Osteoblast (primary cell): ENCODE data around the gene SLC25A21. TPM values are rescaled to one million over a fixed set of nuclear protein-coding genes. Genes with fewer than 3 reads are reported as not detected.

ENCODE experiments used
- DNase-seq: peaks from one replicate; pipeline ENCODE4 v3.0.0; 2011; ENCODE audit warnings: low spot score, mixed read lengths; ENCODE audit not compliant: insufficient read length; ENCODE audit errors: missing footprints
- H2AFZ ChIP-seq: 2 replicates; pipeline ENCODE4 v1.6.0; 2011; ENCODE audit warnings: mild to moderate bottlenecking, low read length
- H3K27ac ChIP-seq: 2 replicates; pipeline ENCODE4 v1.5.1; 2011; ENCODE audit warnings: mild to moderate bottlenecking, low read depth, low read length, moderate library complexity
- H3K27me3 ChIP-seq: 2 replicates; pipeline ENCODE4 v1.6.0; 2012; ENCODE audit warnings: mild to moderate bottlenecking, control low read depth, inconsistent platforms, low read length, moderate library complexity; ENCODE audit not compliant: insufficient read depth
- H3K36me3 ChIP-seq: 2 replicates; pipeline ENCODE4 v1.5.1; 2011; ENCODE audit warnings: mild to moderate bottlenecking, low read length, control low read depth, moderate library complexity; ENCODE audit not compliant: insufficient read depth
- H3K4me1 ChIP-seq: 2 replicates; pipeline ENCODE4 v1.5.1; 2011; ENCODE audit warnings: mild to moderate bottlenecking, low read length, control low read depth, moderate library complexity; ENCODE audit not compliant: insufficient read depth
- H3K4me2 ChIP-seq: 2 replicates; pipeline ENCODE4 v1.6.0; 2011; ENCODE audit warnings: mild to moderate bottlenecking, low read length; ENCODE audit not compliant: insufficient read depth
- H3K4me3 ChIP-seq: fragments of 200-600 bp; sonication (generic); 3 replicates; pipeline ENCODE4 v1.5.1; 2012; ENCODE audit warnings: mild to moderate bottlenecking, low read length, inconsistent platforms; ENCODE audit not compliant: insufficient read depth
- H3K79me2 ChIP-seq: 2 replicates; pipeline ENCODE4 v1.6.0; 2012; ENCODE audit warnings: mild to moderate bottlenecking, low read length, control low read depth, inconsistent platforms; ENCODE audit not compliant: insufficient read depth
- H3K9me3 ChIP-seq: 2 replicates; pipeline ENCODE4 v1.5.1; 2011; ENCODE audit warnings: low read depth, low read length, control low read depth
- H4K20me1 ChIP-seq: 2 replicates; pipeline ENCODE4 v1.6.0; 2012; ENCODE audit warnings: mild to moderate bottlenecking, low read length, control low read depth; ENCODE audit not compliant: insufficient read depth
- CTCF ChIP-seq: IDR thresholded peaks from 2 replicates; pipeline ENCODE4 v1.5.1; 2011; ENCODE audit warnings: mild to moderate bottlenecking, low read depth, low read length, moderate library complexity; ENCODE audit errors: extremely low read depth
- total RNA-seq: library from RNA; depleted of rRNA; stranded (reverse); fragments of >200 nt; gene quantifications from 2 replicates; pipeline ENCODE4 v1.2.3, GENCODE V29; 2012

The SLC25A21 gene
- total RNA-seq, 1 donor = 0.72 TPM

- no peak for DNase-seq
- Histone ChIP-seq H3K4me3 (no peak overlapping the region), H3K9me3 (no peaks in the 10 kb centered on the region), H3K4me1 (peaks cover 6% of the 10 kb centered on the region), H2AFZ (no peak overlapping the region), H3K27me3 (peaks cover 94% of the 10 kb centered on the region), H3K36me3 (no peaks in the 10 kb centered on the region), H3K27ac (no peak overlapping the region), H3K4me2 (no peak overlapping the region), H3K79me2 (no peaks in the 10 kb centered on the region), H4K20me1 (no peaks in the 10 kb centered on the region)
- TF ChIP-seq CTCF = no peak
These were observed 514.8 kb downstream of the SLC25A21 start for GRCh38 chr14:36657399-36658122.

- no peak for TF ChIP-seq CTCF
- no peak overlapping the region for H3K4me3 ChIP-seq
- no peaks in the 10 kb centered on the region for H3K9me3 ChIP-seq
- no peaks in the 10 kb centered on the region for H4K20me1 ChIP-seq
- no peak overlapping the region for H3K4me2 ChIP-seq
- peaks cover 93% of the 10 kb centered on the region for H3K27me3 ChIP-seq
- H3K36me3 ChIP-seq = no peaks in the 10 kb centered on the region
- H3K27ac ChIP-seq = no peak overlapping the region
- no peak overlapping the region for H2AFZ ChIP-seq
- no peaks in the 10 kb centered on the region for H3K4me1 ChIP-seq
- DNase-seq = peak; percentile 73
- H3K79me2 ChIP-seq = no peaks in the 10 kb centered on the region
These were observed 515.6 kb downstream of the SLC25A21 start for GRCh38 chr14:36656687-36657398.

GRCh38 chr14:36655963-36656686 lies 516.3 kb downstream of the SLC25A21 start:
- peak; percentile 69 for DNase-seq
- H3K4me2 ChIP-seq = no peak overlapping the region

More at GRCh38 chr14:36655963-36656686, 516.3 kb downstream of the SLC25A21 start:
- Histone ChIP-seq H4K20me1 (no peaks in the 10 kb centered on the region), H2AFZ (no peak overlapping the region), H3K4me3 (no peak overlapping the region), H3K4me1 (no peaks in the 10 kb centered on the region), H3K79me2 (no peaks in the 10 kb centered on the region), H3K27me3 (peaks cover 93% of the 10 kb centered on the region), H3K27ac (no peak overlapping the region), H3K36me3 (no peaks in the 10 kb centered on the region), H3K9me3 (no peaks in the 10 kb centered on the region)
- TF ChIP-seq CTCF = peak; percentile 41
